Measurements from ENCODE around the gene TBX4.

DNA sequence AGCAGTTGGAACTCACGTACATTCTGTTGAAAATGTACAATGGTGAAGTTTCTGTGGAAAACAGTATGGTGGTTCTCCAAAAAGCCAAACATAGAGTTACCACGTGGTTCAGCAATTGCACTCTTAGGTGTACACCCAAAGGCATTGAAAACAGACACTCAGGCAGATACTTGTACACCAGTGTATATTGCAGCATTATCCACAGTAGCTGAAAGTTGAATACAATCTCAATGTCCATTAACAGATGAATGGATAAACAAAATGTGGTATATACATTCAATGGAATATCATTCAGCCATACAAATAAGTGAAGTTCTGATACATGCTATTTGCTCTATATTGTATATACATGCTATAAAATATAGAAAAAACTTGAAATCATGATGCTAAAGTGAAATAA, 29.4 kb upstream of the TBX4 start:
- TF ChIP-seq, protein P1, sequence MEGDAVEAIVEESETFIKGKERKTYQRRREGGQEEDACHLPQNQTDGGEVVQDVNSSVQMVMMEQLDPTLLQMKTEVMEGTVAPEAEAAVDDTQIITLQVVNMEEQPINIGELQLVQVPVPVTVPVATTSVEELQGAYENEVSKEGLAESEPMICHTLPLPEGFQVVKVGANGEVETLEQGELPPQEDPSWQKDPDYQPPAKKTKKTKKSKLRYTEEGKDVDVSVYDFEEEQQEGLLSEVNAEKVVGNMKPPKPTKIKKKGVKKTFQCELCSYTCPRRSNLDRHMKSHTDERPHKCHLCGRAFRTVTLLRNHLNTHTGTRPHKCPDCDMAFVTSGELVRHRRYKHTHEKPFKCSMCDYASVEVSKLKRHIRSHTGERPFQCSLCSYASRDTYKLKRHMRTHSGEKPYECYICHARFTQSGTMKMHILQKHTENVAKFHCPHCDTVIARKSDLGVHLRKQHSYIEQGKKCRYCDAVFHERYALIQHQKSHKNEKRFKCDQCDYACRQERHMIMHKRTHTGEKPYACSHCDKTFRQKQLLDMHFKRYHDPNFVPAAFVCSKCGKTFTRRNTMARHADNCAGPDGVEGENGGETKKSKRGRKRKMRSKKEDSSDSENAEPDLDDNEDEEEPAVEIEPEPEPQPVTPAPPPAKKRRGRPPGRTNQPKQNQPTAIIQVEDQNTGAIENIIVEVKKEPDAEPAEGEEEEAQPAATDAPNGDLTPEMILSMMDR (optimal IDR thresholded peaks at IDR 0.05 in 1 of 3, IDR thresholded peaks at IDR 0.05 in 1 of 3, conservative IDR thresholded peaks at IDR 0.05 in 1 of 3; ENCODE audit: extremely low read depth in 1 of 3, insufficient read depth in 2 of 3, low read length in 3 of 3) = no peak
- TF ChIP-seq EZH2 (IDR thresholded peaks at IDR 0.05; ENCODE audit: low read length) = no peak
